Sigmoid colon (tissue), 7 donors: Measurements from ENCODE around the gene C2CD2. TPM values are rescaled to one million over a fixed set of nuclear protein-coding genes. Genes with fewer than 3 reads are reported as not detected.

Experiments
- DNase-seq: peaks from one replicate; pipeline ENCODE4 v3.0.0-alpha.2; 2019
- H3K27ac ChIP-seq, 4 donors: fragments of 200-600 bp; sonication (generic); one replicate each; pipeline ENCODE4 v1.5.1; 2016 to 2019; ENCODE audit warnings: mild to moderate bottlenecking in 1 of 4
- H3K27me3 ChIP-seq, 3 donors: fragments of 200-600 bp; sonication (generic); one replicate each; pipeline ENCODE4 v1.5.1; 2019; ENCODE audit warnings: mild to moderate bottlenecking in 1 of 3
- H3K36me3 ChIP-seq, 4 donors: fragments of 200-600 bp; sonication (generic); one replicate each; pipeline ENCODE4 v1.5.1; 2016 to 2019
- H3K4me1 ChIP-seq, 4 donors: fragments of 200-600 bp; sonication (generic); one replicate each; pipeline ENCODE4 v1.5.1; 2017 to 2019
- H3K4me3 ChIP-seq, 4 donors: fragments of 200-600 bp; sonication (generic); one replicate each; pipeline ENCODE4 v1.5.1; 2017 to 2019; ENCODE audit warnings: mild to moderate bottlenecking in 2 of 4, moderate library complexity in 1 of 4
- H3K9me3 ChIP-seq, 4 donors: fragments of 200-600 bp in 3 of 4; sonication (generic) in 3 of 4; one replicate each; pipeline versions ENCODE4 v1.5.1 to v1.6.1; 2013 to 2019
- CTCF ChIP-seq, 4 experiments: fragments of 450-650 bp in 3 of 4; fragments of 200-600 bp in 1 of 4; IDR thresholded peaks; one replicate each; pipeline ENCODE4 v1.5.1; 2016 to 2019; ENCODE audit warnings: antibody characterized with exemption in 4 of 4, mild to moderate bottlenecking in 3 of 4, moderate library complexity in 2 of 4
- EP300 ChIP-seq, 4 donors: sonication (generic); formaldehyde crosslinking; IDR thresholded peaks; one replicate each; pipeline ENCODE4 v1.6.1; 2017; ENCODE audit warnings: antibody characterized with exemption in 4 of 4
- POLR2A ChIP-seq, 2 donors: fragments of 450-650 bp; IDR thresholded peaks; one replicate each; pipeline ENCODE4 v1.6.1; 2016; ENCODE audit warnings: antibody characterized with exemption in 2 of 2, mild to moderate bottlenecking in 2 of 2, moderate library complexity in 2 of 2
- POLR2AphosphoS5 ChIP-seq, 4 donors: sonication (generic); formaldehyde crosslinking; IDR thresholded peaks; one replicate each; pipeline ENCODE4 v1.6.1; 2017; ENCODE audit warnings: antibody characterized with exemption in 4 of 4
- WGBS, 2 donors: extraction: QIAGEN DNeasy Blood & Tissue Kit; methylation state at CpG; one replicate each; pipeline ENCODE4 v1.1.7; 2013; 5-methylcytosine and 5-hydroxymethylcytosine counted together
- intact Hi-C: fragments of 100-400 bp; cut with DNase I; formaldehyde crosslinking; loops from one replicate; pipeline ENCODE4 v1.15.1; 2023
- polyA plus RNA-seq, 3 donors: library from polyadenylated mRNA; stranded (reverse); fragments of 200-250 nt; gene quantifications; one replicate each; pipeline ENCODE4 v1.2.3, GENCODE V29; 2013
- total RNA-seq, 4 donors: library from RNA; depleted of rRNA; stranded (reverse); fragments of >200 nt; gene quantifications; one replicate each; pipeline ENCODE4 v1.1.0, GENCODE V29; 2016
- donor health status: healthy with polysubstance abuse.
- donor health status: Bipolar disorder and iron deficiency.
- donor health status: healthy.

Gene C2CD2
- total and polyA plus RNA-seq, 7 donors = 1.8 to 45.1 (median 19.0) TPM

DNA sequence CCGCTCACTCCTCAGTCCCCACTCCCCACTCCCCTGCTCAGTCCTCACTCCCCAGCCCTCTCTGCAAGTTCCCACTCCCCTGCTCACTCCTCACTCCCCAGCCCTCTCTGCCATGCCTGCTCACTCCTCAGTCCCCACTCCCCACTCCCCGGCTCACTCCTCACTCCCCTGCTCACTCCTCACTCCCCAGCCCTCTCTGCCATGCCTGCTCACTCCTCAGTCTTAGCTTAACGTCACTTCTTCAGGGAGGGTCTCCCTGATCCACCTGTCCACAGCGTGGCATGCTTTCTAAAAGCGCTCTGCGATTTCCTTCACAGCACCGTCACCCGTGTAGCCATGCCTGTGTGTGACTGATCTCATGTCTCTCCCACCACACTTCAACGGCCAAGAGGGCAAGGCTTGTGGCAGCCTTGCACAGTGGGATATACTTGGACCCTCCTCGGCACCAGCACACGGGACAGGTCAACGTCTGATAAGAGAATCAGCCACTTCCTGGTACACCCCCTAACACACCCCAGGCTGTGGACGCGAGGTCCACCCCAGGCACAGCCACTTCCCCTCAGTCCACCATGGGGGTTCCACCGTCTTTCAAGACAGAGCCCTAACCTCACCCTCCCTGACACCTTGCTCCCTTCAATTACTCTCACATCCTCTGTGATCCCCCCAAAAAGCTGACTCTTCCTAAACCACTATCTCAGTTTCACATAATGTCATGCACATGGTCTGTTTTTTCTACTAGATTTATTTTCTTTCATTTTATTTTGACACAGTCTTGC is 88.6 kb downstream of the C2CD2 start:
- no peak for TF ChIP-seq CTCF (IDR thresholded peaks at IDR 0.05)
- no peak for TF ChIP-seq POLR2A (IDR thresholded peaks at IDR 0.05)
- no peak for TF ChIP-seq POLR2AphosphoS5 (IDR thresholded peaks at IDR 0.05)
- no peak for TF ChIP-seq EP300 (IDR thresholded peaks at IDR 0.05)
- H3K27me3 ChIP-seq = no peaks in the 10 kb centered on the region
- WGBS, 2 donors = 76 to 80% methylated on average over 15 of the region's 15 CpGs
- H3K4me3 ChIP-seq = no peak overlapping the region
- intact Hi-C loops = no loop called here
- no peak for DNase-seq
- H3K36me3 ChIP-seq = no peaks in the 10 kb centered on the region
- H3K4me1 ChIP-seq = peaks cover 0 to 10% (median 8%) of the 10 kb centered on the region in 4 donors
- no peak overlapping the region for H3K27ac ChIP-seq
- no peaks in the 10 kb centered on the region for H3K9me3 ChIP-seq

- DNase-seq = no peak
- H3K27me3 ChIP-seq = no peaks in the 10 kb centered on the region
- no peak for TF ChIP-seq POLR2AphosphoS5 (IDR thresholded peaks at IDR 0.05)
- TF ChIP-seq POLR2A (IDR thresholded peaks at IDR 0.05) = no peak
- no peak for TF ChIP-seq CTCF (IDR thresholded peaks at IDR 0.05)
- no peak for TF ChIP-seq EP300 (IDR thresholded peaks at IDR 0.05)
- H3K4me1 ChIP-seq = peaks cover 0 to 7% (median 6%) of the 10 kb centered on the region in 4 donors
- H3K27ac ChIP-seq = no peak overlapping the region
- no peak overlapping the region for H3K4me3 ChIP-seq
- 95 to 96% methylated on average over 10 of the region's 10 CpGs for WGBS, 2 donors
- intact Hi-C loops = no loop called here
- H3K9me3 ChIP-seq = no peaks in the 10 kb centered on the region
- peaks cover 0 to 4% (median 0%) of the 10 kb centered on the region in 4 donors for H3K36me3 ChIP-seq
Observed at GRCh38 chr21:41864311-41865001, 89.4 kb downstream of the C2CD2 start.

DNA sequence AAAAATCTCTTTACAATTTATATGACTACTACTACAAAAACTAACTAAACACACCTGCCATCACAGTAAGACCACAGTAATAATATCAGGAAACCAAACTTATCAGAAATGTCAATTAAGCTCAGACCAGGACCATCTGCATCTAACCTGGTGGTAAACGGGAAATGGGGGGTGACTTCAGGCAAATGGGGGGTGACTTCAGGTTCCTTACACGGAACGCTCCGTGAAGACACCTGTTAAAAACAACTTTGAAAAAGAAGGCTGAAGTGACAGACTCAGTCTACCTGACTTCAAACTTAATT is 90.4 kb downstream of the C2CD2 start:
- Histone ChIP-seq H3K27ac (no peak overlapping the region), H3K4me1 (peaks cover 0 to 7% (median 6%) of the 10 kb centered on the region in 4 donors), H3K27me3 (no peaks in the 10 kb centered on the region), H3K9me3 (no peaks in the 10 kb centered on the region), H3K36me3 (peaks cover 0 to 15% (median 4%) of the 10 kb centered on the region in 4 donors), H3K4me3 (no peak overlapping the region)
- TF ChIP-seq EP300 (IDR thresholded peaks at IDR 0.05) (no peak), POLR2AphosphoS5 (IDR thresholded peaks at IDR 0.05) (no peak), POLR2A (IDR thresholded peaks at IDR 0.05) (no peak), CTCF (IDR thresholded peaks at IDR 0.05) (no peak)
- DNase-seq = no peak
- WGBS, 2 donors = 79 to 94% methylated on average over 4 of the region's 4 CpGs
- intact Hi-C loops = no loop called here

- 91 to 95% methylated on average over 17 of the region's 17 CpGs for WGBS, 2 donors
- TF ChIP-seq POLR2AphosphoS5 (IDR thresholded peaks at IDR 0.05) (no peak), EP300 (IDR thresholded peaks at IDR 0.05) (no peak), POLR2A (IDR thresholded peaks at IDR 0.05) (no peak), CTCF (IDR thresholded peaks at IDR 0.05) (no peak)
- intact Hi-C loops = no loop called here
- H3K4me1 ChIP-seq = peaks cover 0 to 7% (median 6%) of the 10 kb centered on the region in 4 donors
- H3K4me3 ChIP-seq = no peak overlapping the region
- DNase-seq = no peak
- H3K27ac ChIP-seq = no peak overlapping the region
- H3K27me3 ChIP-seq = no peaks in the 10 kb centered on the region
- H3K36me3 ChIP-seq = peaks cover 0 to 24% (median 5%) of the 10 kb centered on the region in 4 donors
- no peaks in the 10 kb centered on the region for H3K9me3 ChIP-seq
Observed at GRCh38 chr21:41861987-41862386, 91.8 kb downstream of the C2CD2 start.
